OCI-LY7 (cell line): ENCODE measurements around the gene SLC44A3. TPM values are rescaled to one million over a fixed set of nuclear protein-coding genes. Genes with fewer than 3 reads are reported as not detected.

ENCODE experiments used
- BruUV-seq: library from RNA; stranded (reverse); fragments of 400-500 nt; replicated peaks from 2 replicates; lab custom pipeline; 2021; lab: Mats Ljungman, UMichigan
- CTCF ChIA-PET: fragments of 300-600 bp; sonication (Branson Sonifier 250); formaldehyde crosslinking; loops from one replicate; lab custom pipeline; 2022; ENCODE audit warnings: antibody characterized with exemption; ENCODE audit not compliant: unreplicated experiment; lab: Charles Lee
- POLR2A ChIA-PET: fragments of 300-600 bp; sonication (Branson Sonifier 250); formaldehyde crosslinking; loops from one replicate; lab custom pipeline; 2022; ENCODE audit warnings: antibody characterized with exemption; lab: Charles Lee
- DNase-seq: peaks from one replicate; pipeline ENCODE4 v3.0.0-alpha.2; 2015; ENCODE audit warnings: low spot score
- H2AFZ ChIP-seq: fragments of 200-600 bp; sonication (generic), shearing (Covaris generic); 2 replicates; pipeline ENCODE4 v1.6.1; 2014; ENCODE audit warnings: mild to moderate bottlenecking, antibody characterized with exemption, low read length, moderate library complexity
- H3K27ac ChIP-seq: fragments of 200-600 bp; sonication (generic); 2 replicates; pipeline ENCODE4 v1.5.1; 2014; ENCODE audit warnings: mixed run types, low read depth, mild to moderate bottlenecking, moderate library complexity, low read length, inconsistent platforms; ENCODE audit not compliant: poor library complexity, severe bottlenecking
- H3K36me3 ChIP-seq: fragments of 200-600 bp; sonication (generic); 2 replicates; pipeline ENCODE4 v1.6.1; 2014; ENCODE audit warnings: mild to moderate bottlenecking, antibody characterized with exemption, low read length, moderate library complexity, mixed read lengths; ENCODE audit not compliant: insufficient read depth
- H3K4me1 ChIP-seq: fragments of 200-600 bp; sonication (generic); 2 replicates; pipeline ENCODE4 v1.5.1; 2014; ENCODE audit warnings: mild to moderate bottlenecking, low read length; ENCODE audit not compliant: insufficient read depth, poor library complexity, severe bottlenecking
- H3K4me2 ChIP-seq: fragments of 200-600 bp; sonication (generic); 2 replicates; pipeline ENCODE4 v1.6.1; 2014; ENCODE audit warnings: mild to moderate bottlenecking, low read length
- H3K4me3 ChIP-seq: fragments of 200-600 bp; sonication (generic); 2 replicates; pipeline ENCODE4 v1.5.1; 2014; ENCODE audit warnings: mild to moderate bottlenecking, low read depth, low read length; ENCODE audit not compliant: poor library complexity, severe bottlenecking
- H3K79me2 ChIP-seq: fragments of 200-600 bp; sonication (generic); 2 replicates; pipeline ENCODE4 v1.6.1; 2016; ENCODE audit warnings: low read depth, mild to moderate bottlenecking, low read length, moderate library complexity, mixed read lengths; ENCODE audit not compliant: insufficient read depth
- H3K9me2 ChIP-seq: fragments of 200-600 bp; sonication (generic); 2 replicates; pipeline ENCODE4 v1.6.1; 2016; ENCODE audit warnings: mild to moderate bottlenecking, low read length, mixed read lengths; ENCODE audit not compliant: insufficient read depth
- H3K9me3 ChIP-seq: fragments of 200-600 bp; sonication (generic); 2 replicates; pipeline ENCODE4 v1.6.1; 2014; ENCODE audit warnings: mild to moderate bottlenecking, mixed run types, low read length, mixed read lengths
- H4K20me1 ChIP-seq: fragments of 200-600 bp; sonication (generic); 2 replicates; pipeline ENCODE4 v1.6.1; 2014; ENCODE audit warnings: mild to moderate bottlenecking, antibody characterized with exemption, low read length, moderate library complexity, mixed read lengths; ENCODE audit not compliant: insufficient read depth
- CTCF ChIP-seq: fragments of 200-600 bp; sonication (generic); conservative IDR thresholded peaks from 2 replicates; pipeline ENCODE4 v1.5.1; 2014; ENCODE audit warnings: mild to moderate bottlenecking, antibody characterized with exemption, low read length, moderate library complexity, mixed read lengths
- EZH2phosphoT487 ChIP-seq: fragments of 200-600 bp; sonication (generic); IDR thresholded peaks from 2 replicates; pipeline ENCODE4 v1.6.1; 2018; ENCODE audit warnings: low read depth, borderline replicate concordance, mild to moderate bottlenecking, mixed run types, antibody characterized with exemption, low read length, moderate library complexity, mixed read lengths
- intact Hi-C: fragments of 100-400 bp; cut with micrococcal nuclease; formaldehyde crosslinking; loops from one replicate; pipeline ENCODE4 v1.10.0; 2022; ENCODE audit not compliant: unreplicated experiment
- total RNA-seq, 2 experiments: library from RNA; depleted of rRNA in 1 of 2; stranded (reverse); fragments of >200 nt in 1 of 2; shearing (Covaris generic) in 1 of 2; gene quantifications; 2 replicates each; pipeline ENCODE4 v1.2.3, GENCODE V29; 2014 to 2022

The SLC44A3 gene
- total RNA-seq, 2 experiments from 2014 or later = not detected

- intact Hi-C loops = no loop called here
- CTCF ChIA-PET = no interaction called here
- no TSS peak for BruUV-seq
Observed at GRCh38 chr1:94828251-94828650, 8.1 kb downstream of the SLC44A3 start.

DNA sequence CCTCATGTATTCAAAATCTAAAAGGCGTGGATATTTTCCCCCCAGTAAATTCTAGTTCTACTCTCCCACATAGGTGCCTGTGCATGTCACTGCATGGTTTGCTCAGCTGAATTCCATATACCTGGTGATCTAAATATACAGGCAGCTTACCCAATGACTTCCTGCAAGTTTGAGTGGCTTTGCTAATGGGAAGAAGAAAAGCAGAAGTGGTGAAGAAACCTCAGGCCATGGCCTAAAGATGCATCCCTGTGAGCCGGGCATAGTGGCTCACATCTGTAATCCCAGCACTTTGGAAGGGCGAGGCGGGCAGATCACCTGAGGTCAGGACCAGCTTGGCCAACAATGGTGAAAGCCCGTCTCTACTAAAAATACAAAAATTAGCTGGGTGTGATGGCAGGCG lies 11.5 kb downstream of the SLC44A3 start:
- Histone ChIP-seq H3K36me3 (no peaks in the 10 kb centered on the region), H3K27ac (no peak overlapping the region), H3K4me3 (no peak overlapping the region), H3K9me2 (no peaks in the 10 kb centered on the region), H2AFZ (no peak overlapping the region), H3K4me1 (no peaks in the 10 kb centered on the region), H3K4me2 (no peak overlapping the region), H4K20me1 (no peaks in the 10 kb centered on the region), H3K79me2 (no peaks in the 10 kb centered on the region), H3K9me3 (no peaks in the 10 kb centered on the region)
- ChIA-PET POLR2A (interaction anchor here (0.6 kb wide), 1 partner anchor 21 kb away, joined by 4 read pairs; no protein-coding TSS in a partner anchor), CTCF (no interaction called here)
- TF ChIP-seq EZH2phosphoT487 = no peak
- intact Hi-C loops = loop anchor here (2.0 kb wide), 1 partner anchor 51 kb away; no protein-coding TSS in a partner anchor
- DNase-seq = no peak
- BruUV-seq = no TSS peak

More at GRCh38 chr1:94828251-94828650, 8.1 kb downstream of the SLC44A3 start:
- no peaks in the 10 kb centered on the region for H3K9me3 ChIP-seq
- H3K79me2 ChIP-seq = no peaks in the 10 kb centered on the region
- no peak overlapping the region for H3K4me3 ChIP-seq
- no peak for DNase-seq
- H4K20me1 ChIP-seq = no peaks in the 10 kb centered on the region
- no peak for TF ChIP-seq CTCF
- TF ChIP-seq EZH2phosphoT487 = no peak
- H3K4me1 ChIP-seq = no peaks in the 10 kb centered on the region
- no peak overlapping the region for H3K4me2 ChIP-seq
- H3K27ac ChIP-seq = no peak overlapping the region
- POLR2A ChIA-PET = no interaction called here
- no peaks in the 10 kb centered on the region for H3K36me3 ChIP-seq
- H3K9me2 ChIP-seq = no peaks in the 10 kb centered on the region
- no peak overlapping the region for H2AFZ ChIP-seq

GRCh38 chr1:94832446-94832845 lies 12.3 kb downstream of the SLC44A3 start:
- no peak overlapping the region for H3K4me3 ChIP-seq
- no peak overlapping the region for H2AFZ ChIP-seq
- no peak overlapping the region for H3K27ac ChIP-seq
- CTCF ChIA-PET = no interaction called here
- POLR2A ChIA-PET = no interaction called here
- H3K36me3 ChIP-seq = no peaks in the 10 kb centered on the region
- intact Hi-C loops = no loop called here
- H3K9me2 ChIP-seq = no peaks in the 10 kb centered on the region
- H3K4me2 ChIP-seq = no peak overlapping the region
- H3K4me1 ChIP-seq = no peaks in the 10 kb centered on the region
- DNase-seq = no peak
- H4K20me1 ChIP-seq = no peaks in the 10 kb centered on the region
- no peaks in the 10 kb centered on the region for H3K9me3 ChIP-seq
- no peaks in the 10 kb centered on the region for H3K79me2 ChIP-seq
- TF ChIP-seq EZH2phosphoT487 (no peak), CTCF (no peak)
- no TSS peak for BruUV-seq
